ENCODE results near the gene NPAS3.

NPAS3 gene

GRCh38 chr14:33280646-33281045, 342.0 kb downstream of the NPAS3 start:
- TF ChIP-seq GATA3 (IDR thresholded peaks at IDR 0.05; ENCODE audit: low read depth, low read length) (no peak), GATA2 (IDR thresholded peaks at IDR 0.05; ENCODE audit: low read depth, low read length) (no peak)

GRCh38 chr14:33282331-33283230, 343.9 kb downstream of the NPAS3 start:
- TF ChIP-seq GATA2 (IDR thresholded peaks at IDR 0.05; ENCODE audit: low read depth, low read length) (no peak), GATA3 (IDR thresholded peaks at IDR 0.05; ENCODE audit: low read depth, low read length) (no peak)

DNA sequence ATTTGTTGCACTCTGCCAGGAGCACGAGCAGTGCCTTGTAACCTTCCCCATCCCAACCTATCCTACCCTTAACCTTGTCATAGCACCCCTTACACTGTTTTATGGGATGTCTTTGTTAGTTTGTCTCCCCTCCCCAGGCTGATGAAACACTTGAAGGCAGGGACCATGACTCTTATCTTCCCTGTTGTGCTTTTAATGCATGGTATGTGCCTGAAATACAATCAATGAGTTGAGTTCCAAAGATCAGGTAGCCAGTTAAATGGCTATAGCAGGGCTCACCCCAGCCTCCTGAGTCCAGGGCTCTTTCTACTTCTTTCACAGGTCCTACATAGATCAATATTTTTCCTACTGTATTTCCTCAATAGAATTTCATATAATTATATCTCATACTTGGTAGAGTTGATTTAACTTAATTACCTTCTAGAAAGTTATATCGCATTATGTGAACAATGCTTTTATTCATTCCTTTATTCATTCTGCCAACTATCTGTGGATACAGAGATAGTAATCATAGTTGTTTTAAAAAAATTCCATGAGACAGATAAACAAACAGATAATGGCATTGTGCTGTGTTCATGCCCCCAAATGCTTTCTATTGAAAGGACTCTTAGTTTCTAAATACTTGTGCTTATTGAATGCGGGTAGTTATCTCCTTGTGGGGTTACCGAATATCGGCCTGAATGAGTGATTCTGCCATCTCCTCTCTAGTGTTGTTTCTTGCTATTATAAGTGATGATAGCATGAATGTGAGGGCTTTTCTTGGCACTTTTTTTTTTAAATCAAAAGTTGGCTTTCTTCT, 347.4 kb downstream of the NPAS3 start:
- TF ChIP-seq GATA2 (IDR thresholded peaks at IDR 0.05; ENCODE audit: low read depth, low read length) (no peak), GATA3 (IDR thresholded peaks at IDR 0.05; ENCODE audit: low read depth, low read length) (no peak)

DNA sequence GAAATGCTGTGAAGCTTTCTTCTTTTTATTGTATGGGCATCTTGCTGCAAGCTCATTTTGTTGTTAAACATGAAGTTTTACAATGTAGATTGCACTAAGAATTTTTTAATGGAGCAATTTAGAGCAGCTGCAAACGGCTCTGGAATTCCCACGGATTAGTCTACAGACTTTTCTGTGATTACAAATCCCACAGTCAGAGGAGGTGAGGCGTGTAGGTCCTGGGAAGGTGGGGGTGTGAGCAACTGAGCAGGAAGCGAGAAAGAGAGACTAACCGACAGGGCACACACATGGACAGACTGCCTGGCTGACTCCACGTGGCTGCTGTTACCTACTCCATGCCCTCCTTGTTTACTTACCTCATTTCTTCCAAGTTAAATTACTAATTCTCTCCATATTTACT, 348.5 kb downstream of the NPAS3 start:
- TF ChIP-seq GATA2 (IDR thresholded peaks at IDR 0.05; ENCODE audit: low read depth, low read length) (no peak), GATA3 (IDR thresholded peaks at IDR 0.05; ENCODE audit: low read depth, low read length) (no peak)

- TF ChIP-seq GATA3 (IDR thresholded peaks at IDR 0.05; ENCODE audit: low read depth, low read length) (no peak), GATA2 (IDR thresholded peaks at IDR 0.05; ENCODE audit: low read depth, low read length) (no peak)
Measured at GRCh38 chr14:33290641-33291040, 352.0 kb downstream of the NPAS3 start.

DNA sequence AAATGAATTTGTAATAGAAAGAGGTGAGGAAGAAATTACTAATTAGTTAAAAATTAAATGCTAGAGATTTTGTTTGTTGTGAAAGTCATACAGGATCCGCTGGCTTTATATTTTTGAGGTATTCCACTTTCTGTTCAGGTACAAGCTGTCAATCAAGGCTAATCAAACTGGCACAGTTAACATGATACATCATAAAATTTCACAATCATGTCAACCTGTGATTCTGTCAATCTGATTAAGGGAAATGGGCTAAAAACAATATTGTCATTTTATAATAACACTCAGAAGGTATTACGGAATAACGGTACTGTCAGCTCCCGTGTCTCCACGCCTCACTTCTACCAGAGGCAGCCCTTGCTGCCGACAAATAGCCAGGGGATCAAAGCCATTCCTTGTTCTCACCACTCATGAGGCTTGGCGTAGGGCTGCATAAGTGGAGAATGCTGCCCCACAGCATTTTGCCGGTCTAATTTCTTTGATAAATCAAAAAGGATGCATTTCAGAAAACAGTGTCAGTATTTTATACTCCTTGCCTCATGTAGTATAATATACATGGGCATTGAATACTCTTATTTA, 352.9 kb downstream of the NPAS3 start:
- TF ChIP-seq GATA3 (IDR thresholded peaks at IDR 0.05; ENCODE audit: low read depth, low read length), result no peak
- no peak for TF ChIP-seq GATA2 (IDR thresholded peaks at IDR 0.05; ENCODE audit: low read depth, low read length)

DNA sequence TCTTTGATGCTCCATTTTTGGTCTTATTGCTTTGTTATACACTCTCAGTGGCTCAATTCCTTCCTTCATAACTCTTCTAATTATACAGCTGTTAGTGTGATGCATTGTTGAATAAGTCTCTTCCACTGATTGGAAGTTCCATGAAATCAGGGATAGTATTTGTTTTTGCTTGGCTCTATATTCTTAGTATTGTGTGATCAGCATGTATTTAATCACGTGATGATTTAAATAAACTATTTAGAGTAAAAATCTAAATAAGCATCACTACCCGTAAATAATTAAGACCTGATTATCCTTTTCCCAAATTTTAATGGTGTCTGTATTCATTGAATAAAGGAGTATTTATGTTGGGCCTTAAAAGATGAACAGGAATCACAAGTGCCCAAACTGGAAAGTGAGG, 355.7 kb downstream of the NPAS3 start:
- TF ChIP-seq GATA3 (IDR thresholded peaks at IDR 0.05; ENCODE audit: low read depth, low read length) (no peak), GATA2 (IDR thresholded peaks at IDR 0.05; ENCODE audit: low read depth, low read length) (no peak)

GRCh38 chr14:33297565-33297964, 358.9 kb downstream of the NPAS3 start:
- TF ChIP-seq GATA3 (IDR thresholded peaks at IDR 0.05; ENCODE audit: low read depth, low read length), result no peak
- TF ChIP-seq GATA2 (IDR thresholded peaks at IDR 0.05; ENCODE audit: low read depth, low read length), result no peak

DNA sequence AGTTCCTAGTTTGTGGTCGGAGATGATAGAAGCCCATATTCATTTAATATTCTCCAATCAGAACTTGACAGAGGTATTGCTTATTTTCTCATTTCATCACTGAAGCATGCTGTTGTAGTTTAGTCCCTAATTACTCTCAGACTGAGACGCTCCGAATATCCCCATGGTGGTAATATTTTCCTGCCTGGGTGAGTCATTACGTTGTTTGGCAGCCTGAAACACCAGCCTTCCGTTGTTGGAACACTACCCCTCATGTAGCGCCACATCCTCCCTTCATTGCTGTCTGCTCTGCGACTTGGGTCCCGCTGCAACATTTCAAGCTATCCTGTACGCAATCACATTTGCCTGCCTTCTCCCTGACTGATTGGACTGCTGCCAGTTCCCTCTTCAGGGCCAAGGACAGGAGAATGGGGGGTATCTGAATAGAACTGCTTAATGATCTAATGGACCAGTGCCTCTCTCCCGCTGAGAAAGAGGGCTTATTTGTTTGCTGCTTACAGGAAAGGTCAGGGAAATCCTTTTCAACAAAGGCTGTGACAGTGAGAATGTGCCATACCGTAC, 369.1 kb downstream of the NPAS3 start:
- TF ChIP-seq GATA3 (IDR thresholded peaks at IDR 0.05; ENCODE audit: low read depth, low read length), result 0 out of 2 replicates have a peak, but pooled peaks have one; percentile 24
- TF ChIP-seq GATA2 (IDR thresholded peaks at IDR 0.05; ENCODE audit: low read depth, low read length), result peak; percentile 79

DNA sequence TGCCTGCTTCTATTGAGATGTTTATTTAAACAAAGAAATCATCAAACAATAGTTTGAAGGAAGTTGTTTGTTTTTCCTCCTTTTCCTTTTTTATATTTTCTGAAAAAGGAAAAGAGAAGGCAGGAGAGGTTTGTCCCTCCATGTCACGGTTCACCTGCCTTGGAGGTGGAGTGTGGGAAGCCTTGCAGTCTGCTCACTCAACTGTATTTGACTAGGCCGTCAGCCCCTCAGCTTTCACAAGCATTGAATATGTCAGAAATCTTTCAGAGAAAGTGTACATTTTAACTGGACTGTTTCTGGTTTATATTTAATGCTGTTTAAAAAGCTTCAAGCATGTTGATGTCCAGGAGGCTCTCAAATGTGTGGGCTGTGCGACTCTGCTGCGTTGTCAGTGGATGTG, 370.4 kb downstream of the NPAS3 start:
- TF ChIP-seq GATA3 (IDR thresholded peaks at IDR 0.05; ENCODE audit: low read depth, low read length) (no peak), GATA2 (IDR thresholded peaks at IDR 0.05; ENCODE audit: low read depth, low read length) (no peak)

GRCh38 chr14:33315217-33315616, 376.5 kb downstream of the NPAS3 start:
- TF ChIP-seq GATA3 (IDR thresholded peaks at IDR 0.05; ENCODE audit: low read depth, low read length) (no peak), GATA2 (IDR thresholded peaks at IDR 0.05; ENCODE audit: low read depth, low read length) (no peak)

GRCh38 chr14:33315721-33316120, 377.0 kb downstream of the NPAS3 start:
- TF ChIP-seq GATA2 (IDR thresholded peaks at IDR 0.05; ENCODE audit: low read depth, low read length) (no peak), GATA3 (IDR thresholded peaks at IDR 0.05; ENCODE audit: low read depth, low read length) (no peak)

DNA sequence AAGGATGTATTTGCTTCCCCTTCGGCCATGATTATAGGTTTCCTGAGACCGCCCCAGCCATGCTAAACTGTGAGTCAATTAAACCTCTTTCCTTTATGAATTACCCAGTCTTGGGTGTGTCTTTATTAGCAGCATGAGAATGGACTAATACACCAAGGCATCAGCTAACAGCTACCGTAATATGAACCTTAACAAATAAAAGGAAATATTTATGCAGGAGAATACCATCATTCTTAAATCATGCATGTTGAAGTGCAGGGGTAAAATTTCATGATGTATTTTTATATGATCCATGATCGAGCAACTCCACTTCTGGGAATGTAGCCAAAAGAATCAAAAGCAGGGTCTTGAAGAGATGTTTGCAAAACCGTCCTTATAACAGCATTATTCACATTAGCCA, 379.0 kb downstream of the NPAS3 start:
- TF ChIP-seq GATA2 (IDR thresholded peaks at IDR 0.05; ENCODE audit: low read depth, low read length) (no peak), GATA3 (IDR thresholded peaks at IDR 0.05; ENCODE audit: low read depth, low read length) (no peak)

- TF ChIP-seq GATA3 (IDR thresholded peaks at IDR 0.05; ENCODE audit: low read depth, low read length), result no peak
- no peak for TF ChIP-seq GATA2 (IDR thresholded peaks at IDR 0.05; ENCODE audit: low read depth, low read length)
Measured at GRCh38 chr14:33323979-33324378, 385.3 kb downstream of the NPAS3 start.
